GM12872 (cell line): ENCODE results near the gene WDFY4.

Experiments
- TF ChIP-seq, protein P1 (sequence below): IDR thresholded peaks from 3 replicates; pipeline ENCODE4 v1.5.1; 2011; ENCODE audit warnings: low read depth, mild to moderate bottlenecking, low read length, moderate library complexity; ENCODE audit not compliant: insufficient read depth

WDFY4 gene

DNA sequence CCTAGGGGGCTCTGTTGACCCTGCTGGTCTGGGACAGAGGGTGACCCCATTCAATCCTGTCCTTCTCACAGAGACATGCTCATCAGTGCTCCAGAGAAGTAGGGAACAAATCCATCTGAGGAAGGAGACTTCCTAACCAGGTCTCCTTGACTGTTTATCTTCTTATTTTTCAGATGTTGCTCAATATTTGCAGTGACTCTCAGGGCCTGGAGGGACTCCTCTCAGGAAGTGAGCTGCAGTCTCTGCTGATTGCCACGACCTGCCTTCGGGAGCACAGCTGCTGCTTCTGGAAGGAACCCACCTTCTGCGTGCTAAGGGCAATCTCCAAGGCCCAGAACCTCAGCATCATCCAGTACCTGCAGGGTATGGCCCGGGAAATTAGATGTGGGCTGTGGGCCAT is 41.0 kb downstream of the WDFY4 start:
- TF ChIP-seq, protein P1, sequence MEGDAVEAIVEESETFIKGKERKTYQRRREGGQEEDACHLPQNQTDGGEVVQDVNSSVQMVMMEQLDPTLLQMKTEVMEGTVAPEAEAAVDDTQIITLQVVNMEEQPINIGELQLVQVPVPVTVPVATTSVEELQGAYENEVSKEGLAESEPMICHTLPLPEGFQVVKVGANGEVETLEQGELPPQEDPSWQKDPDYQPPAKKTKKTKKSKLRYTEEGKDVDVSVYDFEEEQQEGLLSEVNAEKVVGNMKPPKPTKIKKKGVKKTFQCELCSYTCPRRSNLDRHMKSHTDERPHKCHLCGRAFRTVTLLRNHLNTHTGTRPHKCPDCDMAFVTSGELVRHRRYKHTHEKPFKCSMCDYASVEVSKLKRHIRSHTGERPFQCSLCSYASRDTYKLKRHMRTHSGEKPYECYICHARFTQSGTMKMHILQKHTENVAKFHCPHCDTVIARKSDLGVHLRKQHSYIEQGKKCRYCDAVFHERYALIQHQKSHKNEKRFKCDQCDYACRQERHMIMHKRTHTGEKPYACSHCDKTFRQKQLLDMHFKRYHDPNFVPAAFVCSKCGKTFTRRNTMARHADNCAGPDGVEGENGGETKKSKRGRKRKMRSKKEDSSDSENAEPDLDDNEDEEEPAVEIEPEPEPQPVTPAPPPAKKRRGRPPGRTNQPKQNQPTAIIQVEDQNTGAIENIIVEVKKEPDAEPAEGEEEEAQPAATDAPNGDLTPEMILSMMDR, result no peak

DNA sequence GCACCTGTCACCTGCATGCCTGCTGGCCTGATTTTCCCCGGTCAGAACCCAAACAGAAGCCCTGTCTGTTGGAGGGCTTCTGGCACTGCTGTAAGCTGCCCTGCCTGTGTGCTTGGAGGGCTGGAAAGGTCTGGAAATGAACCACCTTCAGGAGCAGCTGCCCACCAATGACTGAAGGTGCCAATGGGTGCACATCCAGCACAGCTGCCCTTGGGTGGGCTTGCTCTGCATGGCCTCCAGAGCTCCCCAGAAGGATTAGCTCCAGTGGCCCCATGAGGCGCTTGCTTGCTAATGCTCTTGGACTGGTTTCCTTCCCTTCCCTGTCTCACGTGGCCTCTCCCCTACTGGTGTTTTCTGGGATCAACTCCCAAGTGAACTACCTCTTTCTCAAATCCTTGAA is 43.2 kb downstream of the WDFY4 start:
- TF ChIP-seq, protein P1, result no peak

DNA sequence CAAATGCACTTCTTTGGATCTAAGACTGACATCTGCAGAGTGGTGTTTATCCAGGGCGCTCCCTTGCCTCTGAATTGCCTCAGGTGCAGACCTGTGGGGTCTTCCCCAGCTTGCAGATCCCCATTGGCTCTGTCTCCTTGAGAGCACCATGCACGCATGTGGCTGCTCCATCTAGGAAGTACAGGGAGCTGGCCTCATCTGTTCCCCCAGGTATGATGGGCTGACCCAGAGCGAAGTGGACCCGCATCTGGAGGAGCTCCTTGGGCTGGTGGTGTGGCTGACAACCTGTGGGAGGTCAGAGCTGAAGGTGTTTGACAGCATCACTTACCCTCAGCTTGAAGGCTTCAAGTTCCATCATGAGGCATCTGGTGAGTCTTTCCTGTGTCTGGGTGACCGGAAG is 44.5 kb downstream of the WDFY4 start:
- TF ChIP-seq, protein P1, result no peak

DNA sequence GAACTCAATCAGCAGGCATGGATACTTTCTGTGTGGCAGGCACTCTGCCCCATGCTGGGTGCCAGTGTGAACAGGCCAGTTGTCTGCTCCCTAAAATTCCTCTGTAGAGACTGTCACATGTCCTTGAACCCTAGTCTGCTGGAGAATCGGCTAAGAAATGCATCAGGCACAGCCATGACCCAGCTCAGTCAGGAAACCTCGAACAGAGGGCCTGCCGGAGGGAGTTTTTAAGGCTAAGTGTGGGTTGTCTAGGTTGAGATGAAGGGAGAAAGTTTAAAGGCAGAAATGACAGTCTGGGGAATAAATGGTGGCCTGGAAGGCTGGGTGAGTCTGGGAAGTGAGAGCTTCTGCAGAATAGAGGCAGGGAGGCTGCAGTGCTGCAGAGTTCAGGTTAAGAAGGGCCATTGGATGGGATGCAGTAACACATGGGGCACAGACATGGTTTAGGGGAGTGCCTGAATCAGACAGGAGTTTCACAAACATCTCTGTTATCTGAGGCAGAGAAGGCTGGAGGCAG is 45.3 kb downstream of the WDFY4 start:
- TF ChIP-seq, protein P1, result no peak

DNA sequence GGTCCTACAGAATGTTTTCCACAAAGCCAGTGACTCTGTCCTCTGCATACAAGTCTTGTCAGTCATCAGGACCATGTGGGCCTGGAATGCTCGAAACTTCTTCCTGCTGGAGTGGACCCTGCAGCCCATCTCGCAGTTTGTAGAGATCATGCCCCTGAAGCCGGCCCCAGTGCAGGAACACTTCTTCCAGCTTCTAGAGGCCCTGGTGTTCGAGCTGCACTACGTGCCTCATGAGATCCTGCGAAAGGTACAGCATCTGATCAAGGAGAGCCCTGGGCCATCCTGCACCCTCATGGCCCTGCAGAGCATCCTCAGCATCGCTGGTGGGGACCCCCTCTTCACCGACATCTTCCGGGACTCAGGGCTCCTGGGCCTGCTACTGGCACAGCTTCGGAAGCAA is 46.5 kb downstream of the WDFY4 start:
- TF ChIP-seq, protein P1, result no peak

DNA sequence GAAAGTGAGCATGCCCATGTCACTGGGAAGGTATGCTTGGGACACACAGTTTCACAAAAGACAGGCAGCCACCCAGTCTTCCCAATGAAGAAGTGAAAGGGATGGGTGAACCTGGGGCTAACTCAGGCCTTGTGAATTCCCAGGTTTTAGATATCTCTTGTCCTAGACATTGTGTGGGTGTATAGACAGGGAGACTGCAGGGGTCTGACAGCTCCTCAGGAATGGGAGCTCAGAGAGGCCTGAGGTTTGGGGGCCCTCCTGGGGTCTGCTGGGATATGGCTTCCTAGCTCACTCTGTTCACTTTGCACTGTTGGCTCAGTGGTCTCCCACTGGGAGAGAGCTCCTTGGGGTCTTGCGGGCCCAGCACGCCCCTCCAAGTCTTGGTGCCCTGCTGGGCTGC is 47.0 kb downstream of the WDFY4 start:
- TF ChIP-seq, protein P1, result no peak

DNA sequence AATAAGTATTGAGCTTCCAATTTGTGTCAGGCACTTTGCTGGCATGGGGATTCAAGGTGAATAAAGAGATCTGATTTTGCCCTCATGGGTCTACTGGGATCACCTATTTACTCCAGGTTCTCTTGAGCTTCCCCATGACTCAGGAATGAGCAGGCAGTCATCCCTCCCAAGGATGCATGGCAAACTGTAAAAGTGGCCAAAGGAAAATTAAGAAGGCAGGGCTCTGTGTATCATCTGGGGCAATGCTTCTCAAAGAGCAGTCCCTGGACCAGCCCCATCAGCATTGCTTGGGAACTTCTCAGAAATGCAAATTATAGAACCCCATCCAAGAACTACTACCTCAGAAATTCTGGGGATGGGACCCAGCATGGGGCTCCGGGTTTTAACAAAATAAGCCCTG is 48.7 kb downstream of the WDFY4 start:
- TF ChIP-seq, protein P1, result no peak

DNA sequence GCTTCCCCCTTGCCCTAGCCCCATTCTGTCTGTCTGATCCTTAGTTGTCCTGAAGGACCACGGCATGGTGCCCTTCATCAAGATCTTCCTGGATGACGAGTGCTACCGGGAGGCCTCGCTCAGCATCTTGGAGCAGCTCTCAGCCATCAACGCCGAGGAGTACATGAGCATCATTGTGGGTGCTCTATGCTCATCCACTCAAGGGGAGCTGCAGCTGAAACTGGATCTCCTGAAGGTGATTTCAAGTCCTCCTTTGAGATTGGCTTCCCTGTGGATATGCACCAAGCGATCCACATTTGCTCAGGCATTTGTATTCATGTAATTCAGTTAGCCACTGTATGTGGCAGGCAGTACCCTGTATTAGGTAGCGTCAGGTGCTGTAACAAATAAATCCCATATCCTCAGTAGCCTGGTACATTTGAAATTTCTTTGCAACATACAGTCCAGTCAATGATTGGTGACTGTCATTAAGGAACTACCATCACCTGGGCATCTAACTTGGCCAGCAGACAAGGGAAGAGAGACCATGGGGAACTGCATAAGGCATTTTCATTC is 51.2 kb downstream of the WDFY4 start:
- TF ChIP-seq, protein P1, result no peak
